Testis (tissue), 3 donors: Measurements from ENCODE around the gene MRPL32. TPM values are rescaled to one million over a fixed set of nuclear protein-coding genes. Genes with fewer than 3 reads are reported as not detected.

Experiments used
- DNase-seq: peaks from one replicate; pipeline ENCODE4 v3.0.0-alpha.2; 2019
- H3K27ac ChIP-seq, 2 donors: fragments of 200-600 bp; sonication (generic); one replicate each; pipeline ENCODE4 v1.5.1; 2019
- H3K27me3 ChIP-seq: fragments of 200-600 bp; sonication (generic); one replicate; pipeline ENCODE4 v1.5.1; 2019
- H3K36me3 ChIP-seq: fragments of 200-600 bp; sonication (generic); one replicate; pipeline ENCODE4 v1.5.1; 2017; ENCODE audit warnings: low read depth; ENCODE audit errors: missing control alignments
- H3K4me1 ChIP-seq: fragments of 200-600 bp; sonication (generic); one replicate; pipeline ENCODE4 v1.5.1; 2019
- H3K4me3 ChIP-seq, 2 donors: fragments of 200-600 bp; sonication (generic); one replicate each; pipeline ENCODE4 v1.5.1; 2017 to 2019
- H3K9me3 ChIP-seq: fragments of 200-600 bp; sonication (generic); one replicate; pipeline ENCODE4 v1.5.1; 2017
- CTCF ChIP-seq, 3 experiments: fragments of 450-650 bp in 2 of 3; fragments of 200-600 bp in 1 of 3; sonication (generic) in 1 of 3; IDR thresholded peaks; one replicate each; pipeline ENCODE4 v1.5.1; 2016 to 2019; ENCODE audit warnings: antibody characterized with exemption in 3 of 3, mild to moderate bottlenecking in 2 of 3, moderate library complexity in 1 of 3
- POLR2A ChIP-seq: fragments of 450-650 bp; IDR thresholded peaks from one replicate; pipeline ENCODE4 v1.6.1; 2017; ENCODE audit warnings: antibody characterized with exemption, mild to moderate bottlenecking, moderate library complexity
- WGBS, 2 donors: methylation state at CpG; one replicate each; pipeline ENCODE4 v1.1.5; 2018; 5-methylcytosine and 5-hydroxymethylcytosine counted together
- intact Hi-C: fragments of 100-400 bp; cut with DNase I; formaldehyde crosslinking; loops from one replicate; pipeline ENCODE4 v1.15.1; 2023; ENCODE audit warnings: low total_unique reads
- polyA plus RNA-seq: library from polyadenylated mRNA; stranded (reverse); fragments of 350-450 nt; fragmentation: Illumina TruSeq; extraction: RNeasy Lipid Tissue Mini Kit (QIAGEN cat#74804); gene quantifications from one replicate; pipeline ENCODE4 v1.2.3, GENCODE V29; 2014; ENCODE audit warnings: low read depth, low replicate concordance; ENCODE audit not compliant: insufficient read depth
- total RNA-seq, 2 donors: library from RNA; depleted of rRNA; stranded (reverse); fragments of >200 nt; gene quantifications; one replicate each; pipeline ENCODE4 v1.2.3, GENCODE V29; 2016

Gene MRPL32
- total and polyA plus RNA-seq, 3 donors from 2014 or later = 46.9 to 56.8 (median 50.1) TPM

- DNase-seq = no peak
- intact Hi-C loops = no loop called here
- Histone ChIP-seq H3K27me3 (no peaks in the 10 kb centered on the region), H3K4me1 (no peaks in the 10 kb centered on the region), H3K36me3 (no peaks in the 10 kb centered on the region), H3K4me3 (no peak overlapping the region), H3K9me3 (no peaks in the 10 kb centered on the region), H3K27ac (no peak overlapping the region)
- 86 to 100% methylated on average over 1 of the region's 1 CpG for WGBS, 2 donors
- TF ChIP-seq POLR2A (no peak), CTCF (IDR thresholded peaks at IDR 0.05) (no peak)
Measured at GRCh38 chr7:42984137-42984536, 52.0 kb downstream of the MRPL32 start.

- Histone ChIP-seq H3K4me1 (no peaks in the 10 kb centered on the region), H3K27me3 (no peaks in the 10 kb centered on the region), H3K27ac (no peak overlapping the region), H3K9me3 (no peaks in the 10 kb centered on the region), H3K36me3 (no peaks in the 10 kb centered on the region), H3K4me3 (no peak overlapping the region)
- intact Hi-C loops = no loop called here
- 84 to 92% methylated on average over 6 of the region's 6 CpGs for WGBS, 2 donors
- TF ChIP-seq POLR2A (no peak), CTCF (IDR thresholded peaks at IDR 0.05) (no peak)
- no peak for DNase-seq
Measured at GRCh38 chr7:42986213-42986612, 54.0 kb downstream of the MRPL32 start.

- no peak for DNase-seq
- H3K4me1 ChIP-seq = no peaks in the 10 kb centered on the region
- 82 to 97% methylated on average over 1 of the region's 1 CpG for WGBS, 2 donors
- H3K27ac ChIP-seq = no peak overlapping the region
- H3K4me3 ChIP-seq = no peak overlapping the region
- intact Hi-C loops = no loop called here
- no peaks in the 10 kb centered on the region for H3K9me3 ChIP-seq
- no peaks in the 10 kb centered on the region for H3K36me3 ChIP-seq
- no peaks in the 10 kb centered on the region for H3K27me3 ChIP-seq
- no peak for TF ChIP-seq CTCF (IDR thresholded peaks at IDR 0.05)
- TF ChIP-seq POLR2A = no peak
Measured at GRCh38 chr7:42986781-42987248, 54.6 kb downstream of the MRPL32 start.

Other genes with a start within 250 kb of the MRPL32 start
- 10 to 100 TPM; 21.2 to 23.5 TPM for gene C7orf25, start 20.3 kb upstream of the MRPL32 start, total RNA-seq
- 4.7 TPM for gene C7orf25, start 20.3 kb upstream of the MRPL32 start, polyA plus RNA-seq
- 10 to 100 TPM; 50.1 to 50.9 TPM for gene PSMA2, start 202 bp upstream of the MRPL32 start, total RNA-seq
- 114 TPM for gene PSMA2, start 202 bp upstream of the MRPL32 start, polyA plus RNA-seq
- gene HECW1, start 180.3 kb downstream of the MRPL32 start, total RNA-seq = 1 to 10 TPM; 3.2 to 5.0 TPM
- gene HECW1, start 180.3 kb downstream of the MRPL32 start, polyA plus RNA-seq = 14.5 TPM